ENCODE measurements around the gene GPC1.

DNA sequence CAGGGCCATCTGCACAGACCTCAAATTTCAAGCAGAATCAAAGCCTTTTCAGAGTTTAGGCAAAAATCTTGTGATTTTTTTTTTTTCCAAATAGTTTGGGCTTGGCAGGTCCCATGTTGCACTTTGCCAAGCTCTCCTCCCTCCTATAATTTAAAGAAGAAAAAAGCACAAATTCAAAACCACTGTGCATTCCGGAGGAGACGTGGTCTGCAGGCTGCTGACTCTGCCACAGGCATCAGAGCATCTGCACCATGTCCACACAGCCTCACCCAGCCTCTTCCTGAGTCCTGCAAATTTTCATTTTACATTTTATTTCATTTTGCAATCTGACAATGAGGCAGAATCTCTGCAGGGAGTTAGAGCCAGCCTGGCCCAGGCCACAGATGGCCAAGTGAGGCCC lies 15.7 kb upstream of the GPC1 start:
- TF ChIP-seq POLR2A (IDR thresholded peaks at IDR 0.05; ENCODE audit: low read depth, low read length) (no peak), RFX5 (IDR thresholded peaks at IDR 0.05; ENCODE audit: low read depth, low read length) (no peak), CEBPB (IDR thresholded peaks at IDR 0.05; ENCODE audit: low read depth, low read length) (no peak)
- TF ChIP-seq, protein P1, sequence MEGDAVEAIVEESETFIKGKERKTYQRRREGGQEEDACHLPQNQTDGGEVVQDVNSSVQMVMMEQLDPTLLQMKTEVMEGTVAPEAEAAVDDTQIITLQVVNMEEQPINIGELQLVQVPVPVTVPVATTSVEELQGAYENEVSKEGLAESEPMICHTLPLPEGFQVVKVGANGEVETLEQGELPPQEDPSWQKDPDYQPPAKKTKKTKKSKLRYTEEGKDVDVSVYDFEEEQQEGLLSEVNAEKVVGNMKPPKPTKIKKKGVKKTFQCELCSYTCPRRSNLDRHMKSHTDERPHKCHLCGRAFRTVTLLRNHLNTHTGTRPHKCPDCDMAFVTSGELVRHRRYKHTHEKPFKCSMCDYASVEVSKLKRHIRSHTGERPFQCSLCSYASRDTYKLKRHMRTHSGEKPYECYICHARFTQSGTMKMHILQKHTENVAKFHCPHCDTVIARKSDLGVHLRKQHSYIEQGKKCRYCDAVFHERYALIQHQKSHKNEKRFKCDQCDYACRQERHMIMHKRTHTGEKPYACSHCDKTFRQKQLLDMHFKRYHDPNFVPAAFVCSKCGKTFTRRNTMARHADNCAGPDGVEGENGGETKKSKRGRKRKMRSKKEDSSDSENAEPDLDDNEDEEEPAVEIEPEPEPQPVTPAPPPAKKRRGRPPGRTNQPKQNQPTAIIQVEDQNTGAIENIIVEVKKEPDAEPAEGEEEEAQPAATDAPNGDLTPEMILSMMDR (conservative IDR thresholded peaks at IDR 0.05; ENCODE audit: low read depth, low read length): no peak
